ENCODE data around the gene CNEP1R1. TPM values are rescaled to one million over a fixed set of nuclear protein-coding genes. Genes with fewer than 3 reads are reported as not detected.

The CNEP1R1 gene
- total RNA-seq, 2 donors from 2014 or later = 13.4 to 22.4 TPM

DNA sequence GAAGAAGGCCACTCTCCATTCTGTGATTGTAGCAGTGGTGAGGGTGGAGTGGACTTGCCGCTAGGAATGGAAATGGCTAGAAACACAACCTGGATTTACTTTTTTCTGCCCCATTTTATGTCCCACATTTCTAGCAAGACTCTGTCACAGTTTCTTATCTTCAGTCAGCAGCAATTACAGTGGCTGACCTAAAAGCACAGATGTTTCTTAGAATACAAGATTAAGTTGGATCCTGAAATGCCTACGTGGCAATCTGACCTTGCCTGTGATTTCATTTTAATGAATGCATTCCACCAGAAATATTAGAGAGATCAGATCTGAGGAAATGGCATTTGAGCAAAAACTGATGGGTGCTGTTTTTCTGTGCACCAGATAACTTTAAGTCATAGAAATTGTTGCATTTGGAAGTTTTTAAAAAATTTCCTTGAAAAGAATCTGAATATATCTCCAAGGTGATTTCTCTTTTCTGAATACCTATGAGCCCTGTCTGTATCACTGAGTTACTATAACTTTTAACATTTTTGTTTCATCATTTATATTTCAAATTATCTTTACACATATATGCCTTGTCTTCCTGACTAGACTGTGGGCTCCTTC lies 46.1 kb downstream of the CNEP1R1 start:
- Histone ChIP-seq H3K9me3 (no peaks in the 10 kb centered on the region), H3K27ac (no peak overlapping the region), H3K4me3 (no peak overlapping the region), H3K4me1 (peaks cover 5% of the 10 kb centered on the region), H3K27me3 (no peaks in the 10 kb centered on the region), H3K36me3 (no peaks in the 10 kb centered on the region), H3K9ac (ENCODE audit: low read depth in 2 of 2, low read length in 2 of 2) (no peak overlapping the region)
- intact Hi-C loops (cut with DNase I) = no loop called here
- no peak for DNase-seq
- TF ChIP-seq, protein P1, sequence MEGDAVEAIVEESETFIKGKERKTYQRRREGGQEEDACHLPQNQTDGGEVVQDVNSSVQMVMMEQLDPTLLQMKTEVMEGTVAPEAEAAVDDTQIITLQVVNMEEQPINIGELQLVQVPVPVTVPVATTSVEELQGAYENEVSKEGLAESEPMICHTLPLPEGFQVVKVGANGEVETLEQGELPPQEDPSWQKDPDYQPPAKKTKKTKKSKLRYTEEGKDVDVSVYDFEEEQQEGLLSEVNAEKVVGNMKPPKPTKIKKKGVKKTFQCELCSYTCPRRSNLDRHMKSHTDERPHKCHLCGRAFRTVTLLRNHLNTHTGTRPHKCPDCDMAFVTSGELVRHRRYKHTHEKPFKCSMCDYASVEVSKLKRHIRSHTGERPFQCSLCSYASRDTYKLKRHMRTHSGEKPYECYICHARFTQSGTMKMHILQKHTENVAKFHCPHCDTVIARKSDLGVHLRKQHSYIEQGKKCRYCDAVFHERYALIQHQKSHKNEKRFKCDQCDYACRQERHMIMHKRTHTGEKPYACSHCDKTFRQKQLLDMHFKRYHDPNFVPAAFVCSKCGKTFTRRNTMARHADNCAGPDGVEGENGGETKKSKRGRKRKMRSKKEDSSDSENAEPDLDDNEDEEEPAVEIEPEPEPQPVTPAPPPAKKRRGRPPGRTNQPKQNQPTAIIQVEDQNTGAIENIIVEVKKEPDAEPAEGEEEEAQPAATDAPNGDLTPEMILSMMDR (IDR thresholded peaks at IDR 0.05) = no peak

DNA sequence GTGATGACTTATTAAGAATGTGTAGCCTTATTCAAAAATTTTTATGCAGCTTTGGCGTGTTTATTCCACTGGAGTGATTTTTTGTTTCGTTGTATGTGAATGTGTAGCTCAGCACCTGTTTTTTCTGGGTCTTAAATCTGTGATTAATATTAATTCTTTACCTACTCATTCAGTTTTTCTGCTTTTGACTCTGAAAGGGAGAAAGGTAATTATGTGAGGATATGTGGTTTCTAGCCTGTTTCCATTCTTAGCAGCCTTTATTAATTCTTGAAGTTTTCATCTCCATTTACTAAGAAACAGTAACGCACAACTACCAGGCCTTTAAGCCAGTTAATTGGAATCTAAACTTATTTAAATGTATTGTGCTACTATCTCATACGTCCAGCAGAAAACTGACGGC lies 47.7 kb downstream of the CNEP1R1 start:
- intact Hi-C loops (cut with DNase I) = no loop called here
- no peaks in the 10 kb centered on the region for H3K4me1 ChIP-seq
- no peaks in the 10 kb centered on the region for H3K27me3 ChIP-seq
- no peaks in the 10 kb centered on the region for H3K36me3 ChIP-seq
- H3K9me3 ChIP-seq = no peaks in the 10 kb centered on the region
- H3K4me3 ChIP-seq = no peak overlapping the region
- no peak for DNase-seq
- H3K27ac ChIP-seq = no peak overlapping the region
- H3K9ac ChIP-seq (ENCODE audit: low read depth in 2 of 2, low read length in 2 of 2) = no peak overlapping the region
- TF ChIP-seq, protein P1 (IDR thresholded peaks at IDR 0.05) = no peak

DNA sequence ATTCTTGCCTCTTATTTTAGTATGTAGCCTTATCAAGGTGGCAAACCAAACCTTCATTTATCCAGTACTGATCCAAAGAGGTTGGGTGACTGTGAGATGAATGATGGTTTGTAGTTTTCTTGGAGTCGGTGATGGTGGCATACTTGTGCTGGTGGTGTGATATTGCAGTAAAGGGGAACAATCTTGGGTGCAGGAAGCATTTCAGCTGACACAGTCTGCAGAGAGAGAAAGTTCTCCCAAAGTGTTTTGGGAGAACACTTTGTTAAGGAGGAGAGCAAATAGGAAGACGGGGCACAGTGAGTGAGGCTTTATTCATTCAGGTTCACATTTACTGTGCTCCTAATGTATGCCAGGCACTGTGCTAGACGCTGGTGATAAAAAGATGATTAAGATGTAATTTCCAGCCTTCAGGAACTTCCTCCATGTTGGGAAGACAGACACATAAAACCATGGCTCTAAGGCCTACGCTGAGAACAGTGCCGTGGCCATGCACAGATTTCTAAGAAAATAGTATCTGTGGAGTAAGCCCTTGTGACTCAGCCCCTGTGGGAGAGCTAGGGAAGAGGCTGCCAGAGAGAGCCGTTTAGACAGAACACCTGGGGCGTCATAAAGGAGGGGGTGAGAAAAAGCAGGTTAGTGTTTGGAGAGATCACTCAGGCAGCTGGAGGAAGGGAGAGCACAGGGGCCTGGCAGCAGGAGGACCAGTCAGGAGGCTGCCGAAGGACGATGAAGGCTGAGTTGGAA lies 54.5 kb downstream of the CNEP1R1 start:
- TF ChIP-seq, protein P1 (IDR thresholded peaks at IDR 0.05) = no peak
- Histone ChIP-seq H3K9me3 (no peaks in the 10 kb centered on the region), H3K4me3 (no peak overlapping the region), H3K27ac (no peak overlapping the region), H3K36me3 (peaks cover 4% of the 10 kb centered on the region), H3K4me1 (no peaks in the 10 kb centered on the region), H3K9ac (ENCODE audit: low read depth in 2 of 2, low read length in 2 of 2) (no peak overlapping the region), H3K27me3 (no peaks in the 10 kb centered on the region)
- DNase-seq = no peak
- intact Hi-C loops (cut with DNase I) = no loop called here

- Histone ChIP-seq H3K4me1 (no peaks in the 10 kb centered on the region), H3K9me3 (no peaks in the 10 kb centered on the region), H3K9ac (ENCODE audit: low read depth in 2 of 2, low read length in 2 of 2) (no peak overlapping the region), H3K36me3 (peaks cover 5% of the 10 kb centered on the region), H3K4me3 (no peak overlapping the region), H3K27ac (no peak overlapping the region), H3K27me3 (no peaks in the 10 kb centered on the region)
- no peak for DNase-seq
- TF ChIP-seq, protein P1 (IDR thresholded peaks at IDR 0.05) = no peak
- intact Hi-C loops (cut with DNase I) = no loop called here
Measured at GRCh38 chr16:50081428-50082018, 56.5 kb downstream of the CNEP1R1 start.

DNA sequence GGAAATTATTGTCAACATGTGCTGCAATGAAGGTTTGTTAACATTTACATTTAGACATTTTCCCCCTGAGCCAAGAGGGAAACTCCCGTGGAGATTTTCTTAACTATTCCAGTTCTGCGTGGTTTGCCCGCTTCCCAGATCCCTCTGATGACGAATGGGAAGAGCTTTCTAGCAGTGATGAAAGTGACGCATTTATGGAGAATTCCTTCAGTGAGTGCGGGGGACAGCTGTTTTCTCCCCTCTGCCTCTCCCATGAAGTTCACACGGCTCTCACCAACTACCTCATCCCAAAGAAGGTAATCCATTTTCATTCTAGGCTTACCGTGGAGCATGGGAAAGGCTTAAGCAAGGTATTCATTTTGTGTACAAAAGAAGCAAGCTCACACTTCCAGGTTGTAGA lies 59.0 kb downstream of the CNEP1R1 start:
- DNase-seq = no peak
- Histone ChIP-seq H3K27ac (no peak overlapping the region), H3K36me3 (peaks cover 5% of the 10 kb centered on the region), H3K27me3 (no peaks in the 10 kb centered on the region), H3K9ac (ENCODE audit: low read depth in 2 of 2, low read length in 2 of 2) (no peak overlapping the region), H3K4me1 (no peaks in the 10 kb centered on the region), H3K9me3 (no peaks in the 10 kb centered on the region), H3K4me3 (no peak overlapping the region)
- TF ChIP-seq, protein P1 (IDR thresholded peaks at IDR 0.05) = no peak
- intact Hi-C loops (cut with DNase I) = no loop called here

All from colonic mucosa (tissue), 4 donors.